Colonic mucosa (tissue), 4 donors: ENCODE measurements around the gene IFIH1. TPM values are rescaled to one million over a fixed set of nuclear protein-coding genes. Genes with fewer than 3 reads are reported as not detected.
A peak's percentile ranks its signal among the peaks of the same experiment; 100 is the strongest.

Experiments used
- DNase-seq: peaks from one replicate; pipeline ENCODE4 v3.0.0-alpha.2; 2020
- H3K27ac ChIP-seq: fragments of 200-600 bp; one replicate; pipeline ENCODE4 v1.8.0; 2021
- H3K27me3 ChIP-seq: fragments of 200-600 bp; one replicate; pipeline ENCODE4 v1.8.0; 2021
- H3K36me3 ChIP-seq: fragments of 200-600 bp; one replicate; pipeline ENCODE4 v1.8.0; 2021
- H3K4me1 ChIP-seq: fragments of 200-600 bp; one replicate; pipeline ENCODE4 v1.8.0; 2021; ENCODE audit warnings: mild to moderate bottlenecking
- H3K4me3 ChIP-seq: fragments of 200-600 bp; one replicate; pipeline ENCODE4 v1.8.0; 2021
- H3K9ac ChIP-seq, 2 donors: one replicate each; pipeline ENCODE4 v1.7.0; 2013; ENCODE audit warnings: control low read depth in 2 of 2, low read depth in 2 of 2, low read length in 2 of 2
- H3K9me3 ChIP-seq: fragments of 200-600 bp; one replicate; pipeline ENCODE4 v1.8.0; 2021
- CTCF ChIP-seq: fragments of 200-600 bp; IDR thresholded peaks from one replicate; pipeline ENCODE4 v1.8.0; 2022; ENCODE audit warnings: antibody characterized with exemption, mild to moderate bottlenecking
- intact Hi-C: fragments of 100-400 bp; cut with DNase I; formaldehyde crosslinking; loops from one replicate; pipeline ENCODE4 v1.14.1; 2022
- total RNA-seq, 2 donors: library from RNA; stranded (reverse); fragmentation: NEBNext Ultra II Directional in 1 of 2; extraction: Animal tissue kit (Norgen Biotek cat#: 25700) in 1 of 2; gene quantifications; one replicate each; pipeline ENCODE4 v1.2.1, GENCODE V29; 2021
- donor health status: healthy.
- donor health status: DM: no; HTN: no; CAD: no.
- donor health status: DM: no; HTN: no; CAD: no.

IFIH1 gene
- total RNA-seq, 2 donors from 2014 or later: 16.1 to 21.1 TPM

DNA sequence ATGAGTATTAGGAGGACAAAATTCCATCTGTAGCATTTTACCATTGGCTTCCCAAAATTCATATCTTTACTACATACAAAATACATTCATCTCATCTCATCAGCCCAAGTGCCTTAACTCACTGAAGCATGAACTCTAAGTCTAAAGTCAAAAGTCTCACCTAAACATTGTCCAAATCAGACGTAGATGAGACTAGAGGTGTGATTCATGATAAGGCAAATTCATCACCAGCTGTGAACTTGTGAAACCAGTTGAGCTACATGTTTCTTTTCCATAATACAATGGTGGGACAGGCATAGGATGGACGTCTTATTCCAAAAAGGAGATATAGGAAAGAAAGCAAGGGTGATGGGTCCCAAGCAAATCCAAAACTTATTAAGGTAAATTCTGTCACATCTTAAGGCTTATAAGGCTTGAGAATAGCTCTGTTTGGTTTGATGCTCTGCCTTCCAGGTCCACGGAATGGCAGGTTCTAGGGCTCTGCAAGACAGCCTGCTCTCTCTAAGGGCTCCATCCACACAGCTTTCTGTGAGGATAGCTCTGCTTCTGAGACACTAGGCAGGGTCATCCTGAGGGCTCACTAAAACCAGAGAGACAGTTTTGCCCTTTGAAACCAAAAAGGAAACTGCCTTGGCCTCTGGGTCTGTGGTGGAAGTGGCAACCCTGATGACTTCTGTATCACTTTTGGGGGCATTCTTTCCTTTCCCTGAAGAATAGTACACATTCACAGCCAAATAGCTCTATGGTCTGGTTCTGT lies 9.6 kb downstream of the IFIH1 start:
- Histone ChIP-seq H3K9ac (no peak overlapping the region), H3K9me3 (no peaks in the 10 kb centered on the region), H3K4me1 (no peaks in the 10 kb centered on the region), H3K4me3 (no peak overlapping the region), H3K27ac (no peak overlapping the region), H3K36me3 (no peaks in the 10 kb centered on the region), H3K27me3 (no peaks in the 10 kb centered on the region)
- no peak for DNase-seq
- intact Hi-C loops: no loop called here
- TF ChIP-seq CTCF: no peak

DNA sequence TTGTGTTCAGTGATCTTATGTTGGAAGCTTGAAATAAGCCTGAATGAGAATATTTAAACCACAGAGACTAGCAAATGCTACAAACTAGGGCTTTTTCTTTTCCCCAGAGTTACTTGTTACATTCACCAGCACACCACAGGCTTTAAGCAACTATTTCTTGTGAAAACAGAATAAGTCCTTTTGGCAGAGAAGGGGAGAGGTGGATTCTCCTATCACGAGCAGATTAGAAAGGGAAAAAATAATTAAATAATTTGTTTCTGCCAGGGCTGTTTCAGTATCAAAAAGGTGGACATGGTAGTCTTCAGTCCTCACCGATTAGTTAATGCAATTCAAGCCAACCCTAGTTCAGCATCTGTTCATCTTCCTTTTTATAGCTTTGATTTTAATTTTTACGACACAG lies 12.6 kb downstream of the IFIH1 start:
- no peak overlapping the region for H3K4me3 ChIP-seq
- intact Hi-C loops: no loop called here
- no peak for DNase-seq
- H3K27me3 ChIP-seq: no peaks in the 10 kb centered on the region
- no peaks in the 10 kb centered on the region for H3K4me1 ChIP-seq
- H3K36me3 ChIP-seq: no peaks in the 10 kb centered on the region
- no peak for TF ChIP-seq CTCF
- no peak overlapping the region for H3K27ac ChIP-seq
- no peaks in the 10 kb centered on the region for H3K9me3 ChIP-seq
- H3K9ac ChIP-seq: no peak overlapping the region

DNA sequence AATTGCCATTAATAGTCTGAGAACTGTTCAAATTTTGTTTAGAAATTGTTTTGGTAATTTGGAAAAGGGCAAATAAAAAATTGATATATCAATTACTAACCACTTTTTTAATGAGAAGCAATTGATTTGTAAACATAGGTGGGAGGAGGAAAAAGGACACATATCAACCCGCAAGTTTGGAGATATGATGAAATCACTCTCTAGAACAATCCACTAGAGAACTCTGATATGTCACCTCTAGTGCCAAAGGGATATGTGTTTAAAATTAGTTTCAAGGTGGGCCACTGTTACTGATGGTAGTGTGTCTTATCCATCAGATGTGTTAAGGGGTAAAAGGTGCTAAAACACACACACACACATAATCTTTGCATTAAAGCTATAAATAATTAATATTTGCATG lies 16.6 kb downstream of the IFIH1 start:
- H3K27ac ChIP-seq: no peak overlapping the region
- H3K27me3 ChIP-seq: no peaks in the 10 kb centered on the region
- no peaks in the 10 kb centered on the region for H3K4me1 ChIP-seq
- no peaks in the 10 kb centered on the region for H3K9me3 ChIP-seq
- no peak for TF ChIP-seq CTCF
- no peak overlapping the region for H3K4me3 ChIP-seq
- intact Hi-C loops: no loop called here
- H3K9ac ChIP-seq: no peak overlapping the region
- no peak for DNase-seq
- H3K36me3 ChIP-seq: no peaks in the 10 kb centered on the region

DNA sequence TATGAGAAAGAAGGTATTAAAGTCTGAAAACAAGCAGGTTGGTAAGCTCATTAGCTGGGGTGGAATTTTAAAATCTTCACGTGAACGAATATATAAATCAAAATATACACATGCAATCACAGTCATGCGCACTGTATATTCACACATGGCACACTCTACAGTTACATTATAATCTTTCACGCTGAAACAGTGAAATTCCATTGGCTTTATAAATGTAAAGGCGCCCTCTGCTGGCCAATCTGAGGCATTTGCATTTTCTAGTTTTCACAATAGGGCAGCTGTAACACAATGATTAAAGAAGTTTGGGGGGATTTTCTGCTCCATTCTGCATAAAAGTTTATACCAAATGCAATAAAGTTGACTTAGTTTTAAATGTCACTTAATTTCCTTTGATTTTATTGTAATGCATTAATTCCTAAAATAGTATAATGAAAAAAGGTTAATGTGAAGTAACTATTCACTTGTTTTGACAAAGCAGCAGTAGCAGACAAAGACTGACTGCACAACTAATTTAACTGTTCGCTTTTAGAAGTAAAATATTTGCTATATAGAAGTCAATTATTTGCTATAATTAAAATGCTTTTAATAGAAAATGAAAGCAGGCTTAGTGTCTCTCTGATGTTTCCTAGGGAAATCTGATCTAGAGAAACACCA lies 17.2 kb downstream of the IFIH1 start:
- no peaks in the 10 kb centered on the region for H3K4me1 ChIP-seq
- H3K27ac ChIP-seq: no peak overlapping the region
- TF ChIP-seq CTCF: peak; percentile 91
- H3K9ac ChIP-seq: no peak overlapping the region
- H3K9me3 ChIP-seq: no peaks in the 10 kb centered on the region
- no peaks in the 10 kb centered on the region for H3K36me3 ChIP-seq
- no peak for DNase-seq
- intact Hi-C loops: no loop called here
- no peak overlapping the region for H3K4me3 ChIP-seq
- H3K27me3 ChIP-seq: no peaks in the 10 kb centered on the region

DNA sequence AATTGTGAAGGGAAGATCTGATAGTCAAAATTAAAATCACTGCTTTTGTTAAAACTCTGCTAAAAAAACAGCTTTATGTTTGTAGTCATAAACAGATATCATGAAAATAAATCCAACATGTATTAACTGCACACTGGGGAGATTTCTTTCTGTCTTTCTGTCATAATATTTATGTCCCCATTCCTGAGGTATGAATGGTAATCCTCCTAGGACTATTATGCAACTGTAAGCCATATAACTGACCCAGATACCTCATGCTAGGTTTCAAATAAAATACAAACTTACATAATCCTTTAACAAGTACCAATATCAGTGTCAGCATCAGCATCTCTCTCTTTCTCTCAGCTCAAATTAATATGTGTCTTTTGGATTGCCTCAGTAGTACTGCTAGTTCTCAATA lies 18.2 kb downstream of the IFIH1 start:
- no peak for TF ChIP-seq CTCF
- Histone ChIP-seq H3K27ac (no peak overlapping the region), H3K36me3 (no peaks in the 10 kb centered on the region), H3K27me3 (no peaks in the 10 kb centered on the region), H3K4me1 (no peaks in the 10 kb centered on the region), H3K4me3 (no peak overlapping the region), H3K9me3 (no peaks in the 10 kb centered on the region), H3K9ac (no peak overlapping the region)
- no peak for DNase-seq
- intact Hi-C loops: no loop called here
